GM12878 (cell line): ENCODE data around the gene CLEC16A. TPM values are rescaled to one million over a fixed set of nuclear protein-coding genes. Genes with fewer than 3 reads are reported as not detected.
A peak's percentile ranks its signal among the peaks of the same experiment; 100 is the strongest.

Experiments
- ATF3 ChIP-seq: IDR thresholded peaks from 2 replicates; pipeline ENCODE4 v1.6.1; 2011; ENCODE audit warnings: low read depth, mild to moderate bottlenecking, low read length, moderate library complexity, borderline replicate concordance; ENCODE audit errors: extremely low read depth
- ATF7 ChIP-seq: fragments of 450-650 bp; IDR thresholded peaks from 2 replicates; pipeline ENCODE4 v1.6.1; 2016; ENCODE audit warnings: low read depth, mild to moderate bottlenecking
- BACH1 ChIP-seq: fragments of 450-650 bp; IDR thresholded peaks from 2 replicates; pipeline ENCODE4 v1.6.1; 2017; ENCODE audit warnings: mild to moderate bottlenecking, borderline replicate concordance
- BCL11A ChIP-seq: IDR thresholded peaks from 2 replicates; pipeline ENCODE4 v1.6.1; 2011; ENCODE audit warnings: low read depth, low read length
- CEBPB ChIP-seq, 2 experiments: fragments of 150-350 bp in 1 of 2; IDR thresholded peaks; 2 replicates each; pipeline ENCODE4 v1.6.1; 2012 to 2014; ENCODE audit warnings: low read depth in 2 of 2, low read length in 2 of 2, borderline replicate concordance in 1 of 2, inconsistent platforms in 1 of 2
- CEBPZ ChIP-seq: fragments of 150-350 bp; IDR thresholded peaks from 2 replicates; pipeline ENCODE4 v1.6.1; 2016; ENCODE audit warnings: low read depth, low read length
- CTCF ChIP-seq, 3 experiments: IDR thresholded peaks in 2 of 3; conservative IDR thresholded peaks in 1 of 3; 2 replicates each; pipeline ENCODE4 v1.5.1; 2011; ENCODE audit warnings: low read depth in 3 of 3, low read length in 3 of 3, mild to moderate bottlenecking in 3 of 3, control low read depth in 2 of 3, moderate library complexity in 2 of 3, inconsistent platforms in 1 of 3, mixed read lengths in 1 of 3; ENCODE audit not compliant: control insufficient read depth in 2 of 3, insufficient read depth in 1 of 3; ENCODE audit errors: extremely low read depth in 1 of 3
- E2F4 ChIP-seq: IDR thresholded peaks from 2 replicates; pipeline ENCODE4 v1.6.1; 2012; ENCODE audit warnings: low read depth, low read length, improper control_type of control experiment
- HDGF ChIP-seq: fragments of 450-650 bp; IDR thresholded peaks from 2 replicates; pipeline ENCODE4 v1.6.1; 2016; ENCODE audit warnings: antibody characterized with exemption
- JUND ChIP-seq: IDR thresholded peaks from 2 replicates; pipeline ENCODE4 v1.6.1; 2012; ENCODE audit warnings: low read depth, mild to moderate bottlenecking, low read length, improper control_type of control experiment, moderate library complexity
- NFYB ChIP-seq: IDR thresholded peaks from 2 replicates; pipeline ENCODE4 v1.6.1; 2011; ENCODE audit warnings: low read depth, mild to moderate bottlenecking, low read length, improper control_type of control experiment, moderate library complexity; ENCODE audit not compliant: insufficient read depth
- POLR2A ChIP-seq: IDR thresholded peaks from 2 replicates; pipeline ENCODE4 v1.6.1; 2011; ENCODE audit warnings: low read depth, mild to moderate bottlenecking, low read length
- POLR2AphosphoS2 ChIP-seq: IDR thresholded peaks from 2 replicates; pipeline ENCODE4 v1.6.1; 2011; ENCODE audit warnings: low read depth, mild to moderate bottlenecking, low read length, improper control_type of control experiment, moderate library complexity
- SMARCA5 ChIP-seq: fragments of 450-650 bp; IDR thresholded peaks from 2 replicates; pipeline ENCODE4 v1.6.1; 2017; ENCODE audit warnings: mild to moderate bottlenecking
- SRF ChIP-seq, 2 experiments: IDR thresholded peaks; 2 replicates each; pipeline ENCODE4 v1.6.1; 2011; ENCODE audit warnings: low read depth in 2 of 2, low read length in 2 of 2, mild to moderate bottlenecking in 1 of 2, moderate library complexity in 1 of 2
- SUZ12 ChIP-seq: fragments of 200-600 bp; sonication (generic); IDR thresholded peaks from one replicate; pipeline ENCODE4 v1.6.1; 2018; ENCODE audit warnings: antibody characterized with exemption, mild to moderate bottlenecking; ENCODE audit not compliant: unreplicated experiment
- TCF12 ChIP-seq: IDR thresholded peaks from 2 replicates; pipeline ENCODE4 v1.6.1; 2011; ENCODE audit warnings: low read depth, mild to moderate bottlenecking, low read length
- TCF3 ChIP-seq: IDR thresholded peaks from 2 replicates; pipeline ENCODE4 v1.6.1; 2012; ENCODE audit warnings: low read depth, mild to moderate bottlenecking, low read length, borderline replicate concordance; ENCODE audit not compliant: insufficient read depth
- USF2 ChIP-seq: IDR thresholded peaks from 2 replicates; pipeline ENCODE4 v1.6.1; 2011; ENCODE audit warnings: low read depth, low read length, improper control_type of control experiment, borderline replicate concordance
- YY1 ChIP-seq: IDR thresholded peaks from 2 replicates; pipeline ENCODE4 v1.6.1; 2011; ENCODE audit warnings: low read depth, mild to moderate bottlenecking, low read length
- ZNF24 ChIP-seq: fragments of 450-650 bp; IDR thresholded peaks from 2 replicates; pipeline ENCODE4 v1.6.1; 2017; ENCODE audit warnings: antibody characterized with exemption, mild to moderate bottlenecking
- ZSCAN29 ChIP-seq: fragments of 450-650 bp; IDR thresholded peaks from 2 replicates; pipeline ENCODE4 v1.6.1; 2017; ENCODE audit warnings: mild to moderate bottlenecking, moderate library complexity
- polyA plus RNA-seq, 11 experiments: library from polyadenylated mRNA; depleted of rRNA in 4 of 11; unstranded in 6 of 11; stranded (reverse) in 5 of 11; fragments of >200 nt; fragmentation: Nextera tagmentation in 4 of 11; fragmentation: Illumina TruSeq in 1 of 11; extraction: Ambion mirVana in 4 of 11; extraction: Trizol in 1 of 11; gene quantifications; 1 replicate in 1 of 11; 2 replicates in 10 of 11; pipeline versions ENCODE4 v1.2.1 to v1.2.3, GENCODE V29; 2011 to 2016; ENCODE audit warnings: inconsistent platforms in 2 of 11, missing spikeins in 2 of 11, low read depth in 1 of 11
- total RNA-seq, 4 experiments: library from RNA; depleted of rRNA in 3 of 4; stranded (reverse); fragments of >200 nt in 3 of 4; fragmentation: Illumina TruSeq in 1 of 4; extraction: Trizol in 1 of 4; gene quantifications; 2 replicates each; pipeline versions ENCODE4 v1.2.1 to v1.2.3, GENCODE V29; 2013 to 2021

CLEC16A gene
- total and polyA plus RNA-seq, 10 of the 15 experiments (the other 5 are each of a cell fraction or from before 2014, with no cell fraction given): 1.5 to 28.8 (median 19.2) TPM

GRCh38 chr16:10957771-10958482 lies 13.6 kb downstream of the CLEC16A start (continued):
- TF ChIP-seq CEBPZ (no peak), POLR2AphosphoS2 (no peak), HDGF (no peak), TCF3 (no peak), CTCF (IDR thresholded peaks at IDR 0.05 in 2 of 3, conservative IDR thresholded peaks at IDR 0.05 in 1 of 3; ENCODE audit: control insufficient read depth in 2 of 3, extremely low read depth in 1 of 3, insufficient read depth in 1 of 3, low read depth in 3 of 3, low read length in 3 of 3) (no peak), ZSCAN29 (no peak), ATF3 (no peak), SMARCA5 (no peak), USF2 (no peak), BCL11A (0 out of 2 replicates have a peak, but pooled peaks have one; percentile 17), SRF (IDR thresholded peaks at IDR 0.05; ENCODE audit: low read depth in 2 of 2, low read length in 2 of 2) (no peak), JUND (no peak), E2F4 (no peak), ATF7 (peak; percentile 92), ZNF24 (no peak), YY1 (no peak), TCF12 (no peak), SUZ12 (no peak), NFYB (no peak), BACH1 (no peak), CEBPB (IDR thresholded peaks at IDR 0.05; ENCODE audit: borderline replicate concordance in 1 of 2, low read depth in 2 of 2, low read length in 2 of 2) (no peak), POLR2A (no peak)
